Chondrocyte (in vitro differentiated cells): ENCODE data around the gene TSEN34. TPM values are rescaled to one million over a fixed set of nuclear protein-coding genes. Genes with fewer than 3 reads are reported as not detected.
"Not testable (repeated sequence)": the region's sequence is repeated elsewhere in the genome, so short reads cannot be mapped to it uniquely, and the experiment has no call there.

Experiments
- DNase-seq: peaks from one replicate; pipeline ENCODE4 v3.0.0; 2021; ENCODE audit warnings: mixed read lengths, low spot score
- H3K27ac Mint-ChIP-seq: one replicate; pipeline ENCODE4 v1.8.0; 2021; ENCODE audit warnings: mild to moderate bottlenecking, moderate library complexity, mixed read lengths; ENCODE audit not compliant: unreplicated experiment
- H3K27me3 Mint-ChIP-seq: 2 replicates; pipeline ENCODE4 v1.8.0; 2021; ENCODE audit warnings: low read depth, mixed read lengths
- H3K36me3 Mint-ChIP-seq: 2 replicates; pipeline ENCODE4 v1.8.0; 2021; ENCODE audit warnings: low read depth, mixed read lengths
- H3K4me1 Mint-ChIP-seq: 2 replicates; pipeline ENCODE4 v1.8.0; 2021; ENCODE audit warnings: low read depth, mild to moderate bottlenecking, mixed read lengths
- H3K4me3 Mint-ChIP-seq: one replicate; pipeline ENCODE4 v1.8.0; 2021; ENCODE audit warnings: mild to moderate bottlenecking, moderate library complexity, mixed read lengths; ENCODE audit not compliant: unreplicated experiment
- H3K9me3 Mint-ChIP-seq: 2 replicates; pipeline ENCODE4 v1.8.0; 2021; ENCODE audit warnings: low read depth, mixed read lengths
- total RNA-seq: library from RNA; stranded (reverse); gene quantifications from 3 replicates; pipeline ENCODE4 v1.2.1, GENCODE V29; 2021
- TF ChIP-seq, protein P1 (sequence below): fragments of 200-600 bp; sonication (generic); IDR thresholded peaks from 2 replicates; pipeline ENCODE4 v1.5.0; 2021; ENCODE audit warnings: antibody characterized with exemption, mild to moderate bottlenecking, moderate library complexity

Gene TSEN34
- total RNA-seq, 1 donor from 2014 or later: 46.2 TPM

DNA sequence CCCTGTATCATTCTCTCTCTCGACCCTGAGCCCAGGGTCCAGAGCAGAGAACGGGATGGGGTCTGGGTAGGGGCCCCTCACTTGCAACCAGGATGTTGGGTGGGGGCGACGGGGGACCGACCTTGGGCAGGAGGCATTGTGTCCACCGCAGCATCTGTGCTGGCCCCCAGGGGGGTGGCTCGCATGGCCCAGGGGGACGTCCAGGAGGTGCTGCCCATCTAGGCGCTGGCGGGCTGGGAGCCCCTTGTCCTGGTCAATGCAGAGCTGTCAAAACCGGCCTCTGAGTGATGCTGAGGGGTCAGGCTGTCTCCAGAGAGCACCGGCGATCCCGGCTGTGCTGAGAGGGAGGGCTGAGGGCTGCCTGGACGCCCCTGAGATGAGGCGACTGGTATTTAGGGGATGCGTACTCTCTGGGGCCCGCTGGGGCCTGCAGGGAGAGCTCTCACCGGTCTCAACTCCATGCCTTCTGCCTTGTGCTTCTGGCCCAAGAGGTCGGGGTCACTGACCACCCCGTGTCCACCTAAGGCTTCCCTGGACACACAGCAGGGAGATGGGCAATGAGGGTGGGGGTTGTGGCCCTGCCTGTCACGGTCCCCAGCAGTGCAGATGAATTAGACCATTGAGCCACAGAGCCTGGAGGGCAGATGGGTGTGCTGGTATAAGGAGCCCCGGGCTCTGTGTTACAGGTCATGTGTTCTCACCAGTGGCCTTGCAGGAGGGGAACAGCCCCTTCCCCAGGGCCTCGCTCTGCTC, 18.1 kb downstream of the TSEN34 start:
- Mint-ChIP-seq H3K27me3 (no peaks in the 10 kb centered on the region), H3K4me3 (no peak overlapping the region), H3K4me1 (peaks cover 58% of the 10 kb centered on the region), H3K9me3 (no peaks in the 10 kb centered on the region), H3K36me3 (peaks cover 21% of the 10 kb centered on the region), H3K27ac (peak overlapping the region; percentile 85)
- TF ChIP-seq, protein P1, sequence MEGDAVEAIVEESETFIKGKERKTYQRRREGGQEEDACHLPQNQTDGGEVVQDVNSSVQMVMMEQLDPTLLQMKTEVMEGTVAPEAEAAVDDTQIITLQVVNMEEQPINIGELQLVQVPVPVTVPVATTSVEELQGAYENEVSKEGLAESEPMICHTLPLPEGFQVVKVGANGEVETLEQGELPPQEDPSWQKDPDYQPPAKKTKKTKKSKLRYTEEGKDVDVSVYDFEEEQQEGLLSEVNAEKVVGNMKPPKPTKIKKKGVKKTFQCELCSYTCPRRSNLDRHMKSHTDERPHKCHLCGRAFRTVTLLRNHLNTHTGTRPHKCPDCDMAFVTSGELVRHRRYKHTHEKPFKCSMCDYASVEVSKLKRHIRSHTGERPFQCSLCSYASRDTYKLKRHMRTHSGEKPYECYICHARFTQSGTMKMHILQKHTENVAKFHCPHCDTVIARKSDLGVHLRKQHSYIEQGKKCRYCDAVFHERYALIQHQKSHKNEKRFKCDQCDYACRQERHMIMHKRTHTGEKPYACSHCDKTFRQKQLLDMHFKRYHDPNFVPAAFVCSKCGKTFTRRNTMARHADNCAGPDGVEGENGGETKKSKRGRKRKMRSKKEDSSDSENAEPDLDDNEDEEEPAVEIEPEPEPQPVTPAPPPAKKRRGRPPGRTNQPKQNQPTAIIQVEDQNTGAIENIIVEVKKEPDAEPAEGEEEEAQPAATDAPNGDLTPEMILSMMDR: no peak
- DNase-seq: no peak

DNA sequence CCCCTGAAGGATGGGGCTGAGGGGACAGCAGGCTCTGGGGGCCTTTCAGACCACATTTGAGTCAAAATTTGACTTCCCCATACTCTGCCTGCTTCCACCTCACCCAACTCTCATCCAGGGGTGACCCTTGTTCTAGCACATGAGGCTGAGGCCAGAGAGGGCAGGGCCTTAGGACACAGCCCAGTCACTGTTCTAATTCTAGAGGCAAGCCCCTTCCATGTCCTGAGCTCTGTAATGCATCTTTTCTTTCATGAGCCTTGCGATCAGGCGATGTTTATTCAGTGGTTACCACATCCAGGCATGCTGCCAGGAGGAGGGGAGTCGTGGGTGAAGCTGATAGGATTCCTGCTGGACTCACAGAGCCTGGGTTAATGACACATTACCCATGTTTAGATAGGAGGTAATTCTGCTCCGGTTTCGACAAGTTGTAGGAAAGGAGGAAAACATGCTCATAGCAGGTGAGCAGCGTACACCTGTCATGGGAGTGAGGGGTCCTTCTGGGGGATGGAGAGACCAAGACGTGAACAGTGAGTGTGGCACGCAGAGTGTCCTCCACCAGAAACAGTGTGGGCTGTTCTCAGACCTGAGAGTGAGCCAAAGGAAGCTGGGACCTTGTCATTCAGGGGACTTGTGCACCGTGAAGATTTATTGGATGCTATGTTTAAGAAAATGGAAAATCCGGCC, 18.8 kb downstream of the TSEN34 start:
- Mint-ChIP-seq H3K27me3 (no peaks in the 10 kb centered on the region), H3K27ac (peak overlapping the region; percentile 85), H3K36me3 (peaks cover 19% of the 10 kb centered on the region), H3K4me3 (no peak overlapping the region), H3K9me3 (no peaks in the 10 kb centered on the region), H3K4me1 (peaks cover 51% of the 10 kb centered on the region)
- DNase-seq: no peak
- TF ChIP-seq, protein P1: no peak

DNA sequence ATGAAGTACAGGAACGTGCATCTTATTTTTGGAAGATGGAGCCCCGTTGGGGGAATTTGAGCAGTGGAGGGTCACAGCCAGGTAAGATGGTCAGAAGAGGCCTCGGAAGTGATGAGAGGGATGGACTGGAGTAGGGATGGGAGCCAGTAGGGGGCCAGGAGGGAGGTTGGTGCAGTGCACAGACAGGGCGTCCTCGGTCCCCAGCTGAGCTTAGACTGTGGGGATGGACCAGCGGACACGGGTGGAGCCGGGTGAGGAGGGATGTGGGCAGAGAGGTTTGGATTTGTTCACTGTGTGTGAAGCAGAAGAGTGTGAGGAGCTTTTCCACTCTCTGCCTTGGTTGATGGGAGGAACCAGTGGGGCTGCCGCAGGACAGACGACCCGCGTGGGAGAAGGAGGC, 20.1 kb downstream of the TSEN34 start:
- TF ChIP-seq, protein P1: no peak
- H3K4me1 Mint-ChIP-seq: peaks cover 44% of the 10 kb centered on the region
- DNase-seq: no peak
- H3K9me3 Mint-ChIP-seq: no peaks in the 10 kb centered on the region
- H3K27me3 Mint-ChIP-seq: no peaks in the 10 kb centered on the region
- peaks cover 19% of the 10 kb centered on the region for H3K36me3 Mint-ChIP-seq
- H3K27ac Mint-ChIP-seq: peak overlapping the region; percentile 85
- no peak overlapping the region for H3K4me3 Mint-ChIP-seq

DNA sequence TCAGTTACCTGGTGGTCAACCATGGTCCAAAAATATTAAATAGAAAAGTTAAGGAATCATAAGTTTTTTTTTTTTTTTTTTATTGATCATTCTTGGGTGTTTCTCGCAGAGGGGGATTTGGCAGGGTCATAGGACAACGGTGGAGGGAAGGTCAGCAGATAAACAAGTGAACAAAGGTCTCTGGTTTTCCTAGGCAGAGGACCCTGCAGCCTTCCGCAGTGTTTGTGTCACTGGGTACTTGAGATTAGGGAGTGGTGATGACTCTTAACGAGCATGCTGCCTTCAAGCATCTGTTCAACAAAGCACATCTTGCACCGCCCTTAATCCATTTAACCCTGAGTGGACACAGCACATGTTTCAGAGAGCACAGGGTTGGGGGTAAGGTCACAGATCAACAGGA, 23.1 kb downstream of the TSEN34 start:
- Mint-ChIP-seq H3K4me1 (peaks cover 20% of the 10 kb centered on the region), H3K36me3 (peaks cover 15% of the 10 kb centered on the region)
- not testable (repeated sequence) for H3K27me3 Mint-ChIP-seq, DNase-seq, H3K27ac Mint-ChIP-seq, H3K9me3 Mint-ChIP-seq, H3K4me3 Mint-ChIP-seq

DNA sequence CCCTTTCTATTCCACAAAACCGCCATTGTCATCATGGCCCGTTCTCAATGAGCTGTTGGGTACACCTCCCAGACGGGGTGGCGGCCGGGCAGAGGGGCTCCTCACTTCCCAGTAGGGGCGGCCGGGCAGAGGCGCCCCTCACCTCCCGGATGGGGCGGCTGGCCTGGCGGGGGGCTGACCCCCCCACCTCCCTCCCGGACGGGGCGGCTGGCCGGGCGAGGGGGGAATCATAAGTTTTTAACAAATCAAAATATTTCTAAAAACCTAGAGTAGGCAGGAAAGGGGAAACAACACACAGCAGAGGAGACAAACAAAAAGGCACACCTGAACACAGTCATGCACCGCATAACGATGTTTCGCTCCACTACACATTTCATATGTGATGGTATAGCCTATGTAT, 23.6 kb downstream of the TSEN34 start:
- not testable (repeated sequence) for DNase-seq, H3K27me3 Mint-ChIP-seq, H3K4me3 Mint-ChIP-seq, H3K9me3 Mint-ChIP-seq, H3K27ac Mint-ChIP-seq
- Mint-ChIP-seq H3K36me3 (peaks cover 15% of the 10 kb centered on the region), H3K4me1 (peaks cover 15% of the 10 kb centered on the region)

DNA sequence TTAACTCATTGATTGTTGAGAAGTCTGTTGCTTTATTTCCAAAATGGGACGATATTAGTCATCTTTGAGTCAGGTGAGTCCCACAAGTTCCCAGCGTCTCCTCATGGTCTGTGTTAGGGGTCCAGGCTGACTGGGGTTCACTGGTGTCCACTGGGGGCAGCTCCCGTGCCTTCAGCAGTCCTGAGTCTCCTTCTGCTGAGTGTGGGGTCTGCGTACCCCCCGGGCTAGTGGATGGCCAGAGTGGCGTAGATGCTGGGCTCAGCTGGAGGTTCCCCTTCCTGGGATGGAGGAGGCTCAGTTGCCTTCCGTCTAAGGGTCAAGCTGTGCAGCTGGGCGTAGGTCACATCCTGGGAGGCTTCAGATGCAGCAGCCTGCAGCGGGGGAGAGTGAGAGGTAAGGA, 25.8 kb downstream of the TSEN34 start:
- H3K27me3 Mint-ChIP-seq: peaks cover 2% of the 10 kb centered on the region
- H3K4me1 Mint-ChIP-seq: peaks cover 2% of the 10 kb centered on the region
- no peak for DNase-seq
- H3K4me3 Mint-ChIP-seq: no peak overlapping the region
- no peak overlapping the region for H3K27ac Mint-ChIP-seq
- TF ChIP-seq, protein P1: no peak
- H3K36me3 Mint-ChIP-seq: peaks cover 11% of the 10 kb centered on the region
- no peaks in the 10 kb centered on the region for H3K9me3 Mint-ChIP-seq

DNA sequence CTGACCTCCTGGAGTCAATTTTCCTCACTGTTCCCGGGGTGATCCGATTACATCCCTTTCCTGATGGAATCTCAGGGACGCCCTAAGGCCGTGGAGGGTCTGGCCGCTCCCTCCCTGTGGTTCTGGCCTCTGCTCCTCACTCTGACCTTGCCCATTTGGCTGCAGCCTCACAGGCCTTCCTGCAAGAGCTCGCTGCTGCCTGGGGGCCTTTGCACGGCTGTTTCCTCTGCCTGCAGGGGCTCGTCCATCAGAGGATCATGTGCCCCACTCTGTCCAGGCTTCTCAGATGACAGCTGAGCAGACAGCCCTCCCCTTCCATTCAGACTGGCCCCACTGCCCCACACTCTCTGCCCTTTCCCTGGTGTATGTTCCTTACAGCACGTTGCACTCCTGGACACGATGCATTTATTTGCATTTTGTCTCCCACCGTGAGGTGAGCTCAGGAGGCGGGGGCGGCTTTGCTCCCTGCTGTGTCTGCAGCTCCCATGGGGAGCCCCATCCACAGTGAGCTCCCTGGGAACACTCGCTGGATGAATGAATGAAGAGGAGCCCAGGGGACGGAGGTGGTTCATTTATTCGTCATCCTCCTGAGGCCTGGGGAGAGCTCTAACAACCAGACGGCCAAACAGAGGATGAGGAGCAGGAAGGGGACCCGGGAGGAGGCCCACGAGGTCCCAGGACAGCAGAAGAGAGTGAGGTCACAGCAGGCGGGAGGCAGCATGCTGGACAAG, 26.6 kb downstream of the TSEN34 start:
- peaks cover 11% of the 10 kb centered on the region for H3K36me3 Mint-ChIP-seq

More for the DNA sequence above, 26.6 kb downstream of the TSEN34 start:
- not testable (repeated sequence) for H3K4me3 Mint-ChIP-seq, H3K4me1 Mint-ChIP-seq, DNase-seq, H3K27ac Mint-ChIP-seq, H3K27me3 Mint-ChIP-seq, H3K9me3 Mint-ChIP-seq
